Activated T-cell treated with anti-CD3 and anti-CD28 coated beads, Interleukin-2, amount 50 U/mL, for 4 hours (primary cell): ENCODE data around the gene TTC23. TPM values are rescaled to one million over a fixed set of nuclear protein-coding genes. Genes with fewer than 3 reads are reported as not detected.

ENCODE experiments used
- ATAC-seq, 2 donors: fragments of 200-7000 bp; cut with Tn5 transposase; one replicate each; pipeline ENCODE4 v1.10.0; 2021
- DNase-seq: peaks from one replicate; pipeline ENCODE4 v3.0.0-alpha.2; 2020
- H3K27me3 Mint-ChIP-seq: one replicate; pipeline ENCODE4 v1.8.0; 2021; ENCODE audit warnings: low read depth, mixed read lengths
- H3K36me3 Mint-ChIP-seq: one replicate; pipeline ENCODE4 v1.8.0; 2022; ENCODE audit warnings: mixed read lengths; ENCODE audit not compliant: insufficient read depth
- H3K4me1 Mint-ChIP-seq: one replicate; pipeline ENCODE4 v1.8.0; 2021; ENCODE audit warnings: low read depth, mixed read lengths
- H3K4me3 Mint-ChIP-seq: one replicate; pipeline ENCODE4 v1.8.0; 2021; ENCODE audit warnings: mild to moderate bottlenecking, moderate library complexity, mixed read lengths
- H3K9me3 Mint-ChIP-seq: one replicate; pipeline ENCODE4 v1.8.0; 2021; ENCODE audit warnings: mixed read lengths
- total RNA-seq, 3 donors: library from RNA; stranded (reverse); gene quantifications; one replicate each; pipeline ENCODE4 v1.2.1, GENCODE V29; 2021

TTC23 gene
- total RNA-seq, 3 donors from 2014 or later, result 1.1 to 3.0 (median 1.6) TPM

- no peaks in the 10 kb centered on the region for H3K4me1 Mint-ChIP-seq
- ATAC-seq, result no peak
- H3K4me3 Mint-ChIP-seq, result no peak overlapping the region
- no peaks in the 10 kb centered on the region for H3K27me3 Mint-ChIP-seq
- no peak for DNase-seq
- no peaks in the 10 kb centered on the region for H3K36me3 Mint-ChIP-seq
- no peaks in the 10 kb centered on the region for H3K9me3 Mint-ChIP-seq
Observed at GRCh38 chr15:99137111-99137546, 112.3 kb downstream of the TTC23 start.

- Mint-ChIP-seq H3K27me3 (no peaks in the 10 kb centered on the region), H3K9me3 (no peaks in the 10 kb centered on the region), H3K4me3 (no peak overlapping the region), H3K4me1 (no peaks in the 10 kb centered on the region), H3K36me3 (no peaks in the 10 kb centered on the region)
- DNase-seq (no peak), ATAC-seq (no peak)
Observed at GRCh38 chr15:99135194-99135593, 114.2 kb downstream of the TTC23 start.

GRCh38 chr15:99134317-99134821 is 115.0 kb downstream of the TTC23 start:
- Mint-ChIP-seq H3K27me3 (no peaks in the 10 kb centered on the region), H3K9me3 (no peaks in the 10 kb centered on the region), H3K36me3 (no peaks in the 10 kb centered on the region), H3K4me1 (no peaks in the 10 kb centered on the region), H3K4me3 (no peak overlapping the region)
- no peak for ATAC-seq
- no peak for DNase-seq

GRCh38 chr15:99132634-99133287 is 116.6 kb downstream of the TTC23 start:
- ATAC-seq (no peak), DNase-seq (no peak)
- Mint-ChIP-seq H3K27me3 (no peaks in the 10 kb centered on the region), H3K36me3 (no peaks in the 10 kb centered on the region), H3K9me3 (no peaks in the 10 kb centered on the region), H3K4me1 (no peaks in the 10 kb centered on the region), H3K4me3 (no peak overlapping the region)

- ATAC-seq, result no peak
- Mint-ChIP-seq H3K9me3 (no peaks in the 10 kb centered on the region), H3K27me3 (no peaks in the 10 kb centered on the region), H3K4me3 (no peak overlapping the region), H3K36me3 (no peaks in the 10 kb centered on the region), H3K4me1 (no peaks in the 10 kb centered on the region)
- no peak for DNase-seq
Observed at GRCh38 chr15:99132122-99132521, 117.3 kb downstream of the TTC23 start.

- no peaks in the 10 kb centered on the region for H3K27me3 Mint-ChIP-seq
- H3K4me1 Mint-ChIP-seq, result no peaks in the 10 kb centered on the region
- no peak for ATAC-seq
- no peak for DNase-seq
- H3K9me3 Mint-ChIP-seq, result no peaks in the 10 kb centered on the region
- H3K4me3 Mint-ChIP-seq, result no peak overlapping the region
- H3K36me3 Mint-ChIP-seq, result no peaks in the 10 kb centered on the region
Observed at GRCh38 chr15:99131441-99132023, 117.8 kb downstream of the TTC23 start.

GRCh38 chr15:99130765-99131440 is 118.5 kb downstream of the TTC23 start:
- ATAC-seq, result no peak
- Mint-ChIP-seq H3K27me3 (no peaks in the 10 kb centered on the region), H3K4me1 (no peaks in the 10 kb centered on the region), H3K4me3 (no peak overlapping the region), H3K9me3 (no peaks in the 10 kb centered on the region), H3K36me3 (no peaks in the 10 kb centered on the region)
- DNase-seq, result no peak

GRCh38 chr15:99130314-99130713 is 119.1 kb downstream of the TTC23 start:
- no peaks in the 10 kb centered on the region for H3K27me3 Mint-ChIP-seq
- no peaks in the 10 kb centered on the region for H3K4me1 Mint-ChIP-seq
- DNase-seq, result no peak
- no peaks in the 10 kb centered on the region for H3K9me3 Mint-ChIP-seq
- ATAC-seq, result no peak
- H3K4me3 Mint-ChIP-seq, result no peak overlapping the region
- no peaks in the 10 kb centered on the region for H3K36me3 Mint-ChIP-seq

- no peak for ATAC-seq
- no peaks in the 10 kb centered on the region for H3K9me3 Mint-ChIP-seq
Observed at GRCh38 chr15:99129644-99130043, 119.7 kb downstream of the TTC23 start.

GRCh38 chr15:99128411-99128810 is 121.0 kb downstream of the TTC23 start:
- no peak for ATAC-seq
- Mint-ChIP-seq H3K36me3 (no peaks in the 10 kb centered on the region), H3K4me1 (no peaks in the 10 kb centered on the region), H3K9me3 (no peaks in the 10 kb centered on the region), H3K27me3 (no peaks in the 10 kb centered on the region), H3K4me3 (no peak overlapping the region)
- DNase-seq, result no peak

More at GRCh38 chr15:99129644-99130043, 119.7 kb downstream of the TTC23 start:
- Mint-ChIP-seq H3K4me3 (no peak overlapping the region), H3K4me1 (no peaks in the 10 kb centered on the region), H3K27me3 (no peaks in the 10 kb centered on the region), H3K36me3 (no peaks in the 10 kb centered on the region)
- no peak for DNase-seq

GRCh38 chr15:99127773-99128172 is 121.6 kb downstream of the TTC23 start:
- Mint-ChIP-seq H3K4me3 (no peak overlapping the region), H3K9me3 (no peaks in the 10 kb centered on the region), H3K4me1 (no peaks in the 10 kb centered on the region), H3K27me3 (no peaks in the 10 kb centered on the region), H3K36me3 (no peaks in the 10 kb centered on the region)
- ATAC-seq (no peak), DNase-seq (no peak)

- Mint-ChIP-seq H3K4me1 (no peaks in the 10 kb centered on the region), H3K27me3 (no peaks in the 10 kb centered on the region), H3K4me3 (no peak overlapping the region), H3K36me3 (no peaks in the 10 kb centered on the region), H3K9me3 (no peaks in the 10 kb centered on the region)
- ATAC-seq (no peak), DNase-seq (no peak)
Observed at GRCh38 chr15:99126930-99127329, 122.5 kb downstream of the TTC23 start.

GRCh38 chr15:99126131-99126588 is 123.2 kb downstream of the TTC23 start:
- DNase-seq, result no peak
- no peaks in the 10 kb centered on the region for H3K9me3 Mint-ChIP-seq
- H3K4me3 Mint-ChIP-seq, result no peak overlapping the region
- no peak for ATAC-seq
- H3K27me3 Mint-ChIP-seq, result no peaks in the 10 kb centered on the region
- no peaks in the 10 kb centered on the region for H3K36me3 Mint-ChIP-seq
- H3K4me1 Mint-ChIP-seq, result no peaks in the 10 kb centered on the region

GRCh38 chr15:99125061-99125891 is 124.1 kb downstream of the TTC23 start:
- H3K9me3 Mint-ChIP-seq, result no peaks in the 10 kb centered on the region
- no peaks in the 10 kb centered on the region for H3K36me3 Mint-ChIP-seq
- DNase-seq (no peak), ATAC-seq (no peak)
- no peaks in the 10 kb centered on the region for H3K4me1 Mint-ChIP-seq
- H3K4me3 Mint-ChIP-seq, result no peak overlapping the region
- no peaks in the 10 kb centered on the region for H3K27me3 Mint-ChIP-seq
